HG03354 (cell line): ENCODE results near the gene PAX3.
"Not testable (repeated sequence)": the region's sequence is repeated elsewhere in the genome, so short reads cannot be mapped to it uniquely, and the experiment has no call there.

Experiments
- ATAC-seq: cut with Tn5 transposase; IDR thresholded peaks from one replicate; pipeline ENCODE4 v1.9.1; 2021; ENCODE audit warnings: mild to moderate bottlenecking; ENCODE audit not compliant: unreplicated experiment, poor library complexity, severe bottlenecking

Gene PAX3

GRCh38 chr2:222174450-222174849 is 124.3 kb downstream of the PAX3 start:
- ATAC-seq = no peak

DNA sequence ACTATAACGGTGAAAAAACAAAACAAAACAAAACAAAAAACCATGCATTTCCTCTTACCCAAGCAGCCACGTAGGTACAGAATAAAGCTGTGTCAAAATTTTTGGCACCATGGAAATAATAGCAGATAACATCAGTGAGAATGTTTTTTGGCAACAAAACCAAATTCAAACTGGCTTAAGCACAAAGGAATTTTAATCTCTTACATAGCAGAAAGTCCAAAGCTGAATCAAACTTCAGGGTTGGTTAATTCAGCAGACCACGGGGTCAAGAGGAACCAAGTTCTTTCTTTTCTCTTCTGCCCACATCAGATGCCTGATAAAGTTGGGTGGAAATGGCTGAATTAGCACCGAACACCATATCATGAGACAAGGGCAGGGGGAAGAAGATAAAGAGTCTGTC is 129.5 kb downstream of the PAX3 start:
- ATAC-seq = no peak

GRCh38 chr2:222167762-222168161 is 131.0 kb downstream of the PAX3 start:
- ATAC-seq = no peak

- ATAC-seq = no peak
Measured at GRCh38 chr2:222160944-222161343, 137.9 kb downstream of the PAX3 start.

- ATAC-seq = no peak
Measured at GRCh38 chr2:222160125-222160524, 138.7 kb downstream of the PAX3 start.

DNA sequence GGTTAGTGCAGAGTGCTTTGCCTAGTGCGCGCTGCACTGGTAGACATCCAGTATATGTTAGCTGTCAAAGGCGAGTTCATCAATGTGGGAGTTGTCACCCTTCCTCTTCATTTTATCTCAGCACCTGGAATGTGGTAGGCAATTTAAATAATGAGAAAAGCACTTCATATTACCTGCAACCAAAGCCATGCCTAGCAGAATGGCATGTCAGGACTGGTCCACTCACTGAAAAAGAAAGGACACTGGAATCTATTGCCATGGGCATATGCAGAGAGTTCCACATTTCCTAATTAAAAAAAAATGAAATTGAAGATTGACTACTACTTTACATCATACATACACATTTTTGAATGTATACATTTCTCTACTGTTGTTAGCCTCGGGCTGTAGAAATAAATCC is 139.6 kb downstream of the PAX3 start:
- no peak for ATAC-seq

GRCh38 chr2:222155003-222155664 is 143.7 kb downstream of the PAX3 start:
- not testable (repeated sequence) for ATAC-seq
